Prostate gland (tissue), 2 donors: ENCODE results near the gene UBAC1. TPM values are rescaled to one million over a fixed set of nuclear protein-coding genes. Genes with fewer than 3 reads are reported as not detected.

ENCODE experiments used
- DNase-seq: peaks from one replicate; pipeline ENCODE4 v3.0.0-alpha.2; 2019; ENCODE audit warnings: low spot score
- H3K27ac ChIP-seq, 2 donors: fragments of 200-600 bp; sonication (generic); 2 replicates each; pipeline ENCODE4 v1.5.1; 2017 to 2019
- H3K27me3 ChIP-seq: fragments of 200-600 bp; sonication (generic); replicated peaks from 2 replicates; pipeline ENCODE4 v1.5.1; 2019; ENCODE audit not compliant: insufficient read depth
- H3K36me3 ChIP-seq, 2 donors: fragments of 200-600 bp; sonication (generic); 1 replicate in 1 of 2; 2 replicates in 1 of 2; pipeline versions ENCODE4 v1.5.1 to v1.8.1; 2017 to 2019
- H3K4me1 ChIP-seq: fragments of 200-600 bp; sonication (generic); replicated peaks from 2 replicates; pipeline ENCODE4 v1.5.1; 2019
- H3K4me3 ChIP-seq, 2 donors: fragments of 200-600 bp; sonication (generic); 2 replicates each; pipeline ENCODE4 v1.5.1; 2017 to 2019
- H3K9me3 ChIP-seq: fragments of 200-600 bp; sonication (generic); 2 replicates; pipeline ENCODE4 v1.5.1; 2017
- CTCF ChIP-seq, 4 experiments: fragments of 200-600 bp in 2 of 4; fragments of 450-650 bp in 2 of 4; sonication (generic) in 2 of 4; IDR thresholded peaks; 1 replicate in 3 of 4; 2 replicates in 1 of 4; pipeline ENCODE4 v1.5.1; 2016 to 2019; ENCODE audit warnings: antibody characterized with exemption in 4 of 4, mild to moderate bottlenecking in 2 of 4, moderate library complexity in 2 of 4
- POLR2A ChIP-seq: fragments of 450-650 bp; IDR thresholded peaks from one replicate; pipeline ENCODE4 v1.6.1; 2016; ENCODE audit warnings: antibody characterized with exemption, mild to moderate bottlenecking
- POLR2AphosphoS5 ChIP-seq: sonication (generic); formaldehyde crosslinking; IDR thresholded peaks from one replicate; pipeline ENCODE4 v1.6.1; 2017; ENCODE audit warnings: antibody characterized with exemption
- WGBS: methylation state at CpG from one replicate; pipeline ENCODE4 v1.1.5; 2018; 5-methylcytosine and 5-hydroxymethylcytosine counted together
- intact Hi-C: fragments of 100-400 bp; cut with DNase I; formaldehyde crosslinking; loops from one replicate; pipeline ENCODE4 v1.14.2; 2022
- total RNA-seq, 2 donors: library from RNA; depleted of rRNA; stranded (reverse); fragments of >200 nt; gene quantifications; one replicate each; pipeline ENCODE4 v1.1.0, GENCODE V29; 2016

The UBAC1 gene
- total RNA-seq, 2 donors from 2014 or later, result 53.7 to 59.1 TPM

GRCh38 chr9:135908754-135909204, 52.4 kb downstream of the UBAC1 start:
- Histone ChIP-seq H3K9me3 (no peaks in the 10 kb centered on the region), H3K36me3 (no peaks in the 10 kb centered on the region), H3K4me3 (no peak overlapping the region), H3K27me3 (no peaks in the 10 kb centered on the region), H3K4me1 (no peaks in the 10 kb centered on the region), H3K27ac (no peak overlapping the region)
- no peak for TF ChIP-seq CTCF (IDR thresholded peaks at IDR 0.05)
- TF ChIP-seq POLR2A, result no peak
- no peak for TF ChIP-seq POLR2AphosphoS5
- DNase-seq, result no peak
- intact Hi-C loops, result loop anchor here (5.0 kb wide), 1 partner anchor 54 kb away; the partner anchor contains the start of gene UBAC1
- 81% methylated on average over 12 of the region's 12 CpGs for WGBS

- no peak for DNase-seq
- intact Hi-C loops, result loop anchor here (5.0 kb wide), 1 partner anchor 54 kb away; the partner anchor contains the start of gene UBAC1
Observed at GRCh38 chr9:135908093-135908753, 53.0 kb downstream of the UBAC1 start.

GRCh38 chr9:135907431-135908092, 53.6 kb downstream of the UBAC1 start, which contains the start of gene CAMSAP1:
TSS of gene CAMSAP1 (minus strand) at chr9:135907546. CDS start at chr9:135907159, 387 bp downstream.
- Histone ChIP-seq H3K4me1 (no peaks in the 10 kb centered on the region), H3K27ac (peak within 1 kb of the TSS; percentile 73 to 80), H3K27me3 (no peaks in the 10 kb centered on the region), H3K36me3 (no peaks in the 10 kb centered on the region), H3K9me3 (no peaks in the 10 kb centered on the region), H3K4me3 (peak within 1 kb of the TSS; percentile 79 to 92)
- intact Hi-C loops, result loop anchor here (5.0 kb wide), 1 partner anchor 55 kb away; the partner anchor contains the start of gene UBAC1
- DNase-seq, result peak; percentile 85
- 2% methylated on average over 43 of the region's 91 CpGs for WGBS
- TF ChIP-seq CTCF (IDR thresholded peaks at IDR 0.05) (no peak), POLR2A (peak; percentile 73), POLR2AphosphoS5 (peak; percentile 41)

More at GRCh38 chr9:135908093-135908753, 53.0 kb downstream of the UBAC1 start:
- 15% methylated on average over 36 of the region's 42 CpGs for WGBS
- Histone ChIP-seq H3K27me3 (no peaks in the 10 kb centered on the region), H3K9me3 (no peaks in the 10 kb centered on the region), H3K27ac (peak overlapping the region; percentile 73 to 80), H3K4me3 (peak overlapping the region; percentile 79 to 92), H3K4me1 (no peaks in the 10 kb centered on the region), H3K36me3 (no peaks in the 10 kb centered on the region)
- TF ChIP-seq POLR2AphosphoS5 (no peak), CTCF (IDR thresholded peaks at IDR 0.05) (no peak), POLR2A (no peak)

- under 1% methylated on average over 40 of the region's 69 CpGs for WGBS
- no peak for DNase-seq
- TF ChIP-seq POLR2AphosphoS5 (no peak), CTCF (IDR thresholded peaks at IDR 0.05) (no peak), POLR2A (no peak)
- Histone ChIP-seq H3K27ac (peak overlapping the region; percentile 23 to 63), H3K36me3 (no peaks in the 10 kb centered on the region), H3K27me3 (no peaks in the 10 kb centered on the region), H3K4me3 (peak overlapping the region; percentile 56 to 79), H3K4me1 (no peaks in the 10 kb centered on the region), H3K9me3 (no peaks in the 10 kb centered on the region)
- intact Hi-C loops, result loop anchor here (5.0 kb wide), 1 partner anchor 55 kb away; the partner anchor contains the start of gene UBAC1
Observed at GRCh38 chr9:135907006-135907430, 54.2 kb downstream of the UBAC1 start.
